GM12872 (cell line): ENCODE results near the gene BTBD9.

Experiments used
- TF ChIP-seq, protein P1 (sequence below): IDR thresholded peaks from 3 replicates; pipeline ENCODE4 v1.5.1; 2011; ENCODE audit warnings: low read depth, mild to moderate bottlenecking, low read length, moderate library complexity; ENCODE audit not compliant: insufficient read depth

BTBD9 gene

DNA sequence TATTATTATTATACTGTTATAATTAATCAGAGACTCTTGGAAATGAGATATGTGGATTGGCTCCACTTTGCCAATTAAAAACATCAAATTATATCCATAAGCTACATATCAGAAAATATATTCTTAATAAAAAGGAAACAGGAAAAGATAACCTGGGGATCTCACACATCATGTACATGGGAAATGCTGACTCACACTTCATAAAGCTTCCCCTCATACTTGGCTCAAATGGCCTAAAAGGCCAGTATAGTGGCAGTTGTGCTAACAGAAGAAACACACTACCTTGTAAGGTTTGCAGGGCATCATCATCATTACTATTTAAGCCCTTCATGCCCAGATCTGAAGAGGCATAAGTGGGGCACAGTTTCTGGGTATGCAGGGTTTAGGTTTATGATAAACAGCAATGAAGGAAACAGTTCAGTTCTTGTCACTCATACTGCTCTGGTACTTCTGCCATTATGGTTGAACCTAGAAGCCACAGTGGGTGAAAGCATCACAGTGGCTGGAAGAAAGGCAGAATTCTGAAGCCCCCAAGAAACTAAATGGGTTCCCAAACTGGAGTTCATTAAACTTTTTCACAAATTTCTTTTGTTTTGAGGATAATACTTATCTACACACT lies 60.6 kb downstream of the BTBD9 start:
- TF ChIP-seq, protein P1, sequence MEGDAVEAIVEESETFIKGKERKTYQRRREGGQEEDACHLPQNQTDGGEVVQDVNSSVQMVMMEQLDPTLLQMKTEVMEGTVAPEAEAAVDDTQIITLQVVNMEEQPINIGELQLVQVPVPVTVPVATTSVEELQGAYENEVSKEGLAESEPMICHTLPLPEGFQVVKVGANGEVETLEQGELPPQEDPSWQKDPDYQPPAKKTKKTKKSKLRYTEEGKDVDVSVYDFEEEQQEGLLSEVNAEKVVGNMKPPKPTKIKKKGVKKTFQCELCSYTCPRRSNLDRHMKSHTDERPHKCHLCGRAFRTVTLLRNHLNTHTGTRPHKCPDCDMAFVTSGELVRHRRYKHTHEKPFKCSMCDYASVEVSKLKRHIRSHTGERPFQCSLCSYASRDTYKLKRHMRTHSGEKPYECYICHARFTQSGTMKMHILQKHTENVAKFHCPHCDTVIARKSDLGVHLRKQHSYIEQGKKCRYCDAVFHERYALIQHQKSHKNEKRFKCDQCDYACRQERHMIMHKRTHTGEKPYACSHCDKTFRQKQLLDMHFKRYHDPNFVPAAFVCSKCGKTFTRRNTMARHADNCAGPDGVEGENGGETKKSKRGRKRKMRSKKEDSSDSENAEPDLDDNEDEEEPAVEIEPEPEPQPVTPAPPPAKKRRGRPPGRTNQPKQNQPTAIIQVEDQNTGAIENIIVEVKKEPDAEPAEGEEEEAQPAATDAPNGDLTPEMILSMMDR: no peak

DNA sequence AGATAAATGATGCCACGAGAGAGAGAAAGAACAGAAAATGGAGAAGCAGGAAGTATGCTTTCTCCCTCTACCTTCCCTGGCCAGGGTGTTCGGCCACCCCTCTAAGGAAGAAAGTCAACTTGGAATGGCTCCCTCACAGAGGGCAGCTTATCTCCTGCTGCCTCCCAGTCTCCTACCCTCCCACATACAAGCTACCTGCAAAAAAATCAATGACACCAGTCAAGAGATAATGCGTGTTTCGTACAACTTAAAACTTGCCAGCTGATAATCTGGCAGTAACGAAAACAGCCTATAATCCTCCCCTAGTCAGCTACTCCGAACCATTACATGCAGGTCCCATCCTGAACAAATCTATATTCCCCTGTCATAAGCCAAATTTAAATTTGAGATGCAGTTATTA lies 61.7 kb downstream of the BTBD9 start:
- TF ChIP-seq, protein P1: no peak

DNA sequence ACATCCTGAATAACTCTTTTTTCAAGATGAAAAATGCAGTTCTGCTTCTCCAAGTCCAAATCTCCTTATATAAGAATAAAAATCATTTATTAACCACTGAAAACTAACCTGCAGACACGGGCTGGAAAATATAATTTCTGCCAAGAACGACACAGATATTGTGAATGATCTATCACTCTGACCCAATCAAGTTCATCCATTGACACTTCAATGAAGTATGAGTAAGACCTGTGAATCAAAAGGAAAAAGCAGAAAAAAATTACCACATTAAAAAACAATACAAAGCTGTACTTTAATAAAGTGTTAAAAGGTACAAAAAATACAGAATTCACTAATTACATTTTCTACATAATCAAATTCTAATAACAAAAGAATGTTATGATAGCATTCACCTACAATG lies 62.2 kb downstream of the BTBD9 start:
- TF ChIP-seq, protein P1: no peak

DNA sequence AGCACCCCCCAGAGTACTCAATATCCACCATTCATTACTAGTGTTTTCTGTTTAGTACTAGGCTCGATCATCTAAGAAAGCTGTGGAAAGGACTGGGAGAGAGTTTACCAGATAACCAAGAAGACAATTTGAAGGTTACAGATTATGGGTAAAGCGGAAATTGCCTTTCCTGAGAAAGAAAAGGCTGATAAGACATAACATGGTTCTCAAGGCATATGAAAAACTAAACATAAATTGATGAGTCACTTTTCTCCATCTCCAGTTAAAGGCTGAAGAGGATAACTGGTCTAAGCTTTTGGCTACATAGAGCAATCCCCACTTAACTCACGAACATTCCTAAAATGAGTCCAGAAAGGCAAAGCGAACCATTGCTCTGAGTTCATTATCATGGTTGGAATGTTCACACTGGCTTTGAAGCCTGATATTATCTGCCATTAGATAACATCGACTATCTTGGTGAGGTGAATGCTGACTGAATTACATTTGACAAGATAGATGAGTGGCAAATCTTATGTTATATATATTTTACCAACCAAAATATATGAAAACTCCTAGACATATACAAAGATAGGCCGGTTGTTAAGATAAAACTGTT lies 65.8 kb downstream of the BTBD9 start:
- TF ChIP-seq, protein P1: no peak

DNA sequence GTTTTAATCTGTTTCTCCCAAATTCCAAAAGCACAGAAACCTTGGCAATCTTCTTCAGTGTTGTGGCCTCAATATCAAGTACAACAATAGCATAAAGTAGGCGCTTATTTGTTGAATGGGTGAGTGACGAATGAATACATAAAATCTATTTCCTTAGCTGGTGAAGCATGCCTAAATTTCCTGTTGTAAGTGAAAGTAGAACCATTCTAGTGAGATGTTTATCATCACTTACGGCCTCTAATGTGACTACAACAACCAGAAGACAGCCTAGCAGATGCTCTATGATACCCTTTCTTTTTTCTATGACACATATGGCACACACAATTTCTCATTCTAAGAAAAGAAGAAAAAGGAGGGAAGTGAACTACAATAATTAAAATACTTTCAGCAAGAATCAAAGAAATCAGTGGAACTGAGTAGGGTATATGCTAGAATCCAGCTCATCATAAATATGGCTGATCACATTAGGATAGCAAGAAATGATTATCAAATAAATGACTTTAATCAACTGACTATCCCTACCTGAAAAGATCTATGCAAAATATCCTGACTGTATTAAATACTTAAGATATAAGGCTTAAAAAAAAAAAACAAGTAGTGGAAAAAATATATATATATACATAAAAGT lies 67.4 kb downstream of the BTBD9 start:
- TF ChIP-seq, protein P1: no peak

DNA sequence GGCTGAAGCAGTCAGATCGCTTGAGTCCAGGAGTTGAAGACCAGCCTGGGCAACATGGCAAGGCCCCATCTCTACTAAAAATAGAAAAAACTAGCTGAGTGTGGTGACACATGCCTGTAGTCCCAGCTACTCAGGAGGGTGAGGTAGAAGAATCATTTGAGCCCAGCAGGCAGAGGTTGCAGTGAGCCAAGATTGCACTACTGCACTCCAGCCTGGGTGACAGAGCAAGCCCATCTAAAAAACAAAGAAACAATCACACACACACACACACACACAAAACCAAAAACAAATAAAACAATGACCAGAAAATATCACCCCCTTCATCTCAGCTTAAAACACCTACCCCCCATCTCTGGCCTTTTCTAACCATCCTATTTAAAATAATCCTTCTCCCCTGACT lies 68.0 kb downstream of the BTBD9 start:
- TF ChIP-seq, protein P1: no peak

- TF ChIP-seq, protein P1: peak; percentile 26; the same call in 1 of the 3 replicates
Measured at GRCh38 chr6:38570750-38571149, 69.0 kb downstream of the BTBD9 start.
